Retinal pigment epithelial cell (primary cell): ENCODE measurements around the gene APC.

Experiments
- DNase-seq: peaks from one replicate; pipeline ENCODE4 v3.0.0-alpha.2; 2010; ENCODE audit warnings: low read depth
- H3K4me3 ChIP-seq: 2 replicates; pipeline ENCODE4 v1.5.1; 2011; ENCODE audit warnings: mild to moderate bottlenecking, low read length, control low read depth, moderate library complexity
- TF ChIP-seq, protein P1 (sequence below): conservative IDR thresholded peaks from 2 replicates; pipeline ENCODE4 v1.5.1; 2011; ENCODE audit warnings: low read depth, low read length, control low read depth, inconsistent platforms

The APC gene

DNA sequence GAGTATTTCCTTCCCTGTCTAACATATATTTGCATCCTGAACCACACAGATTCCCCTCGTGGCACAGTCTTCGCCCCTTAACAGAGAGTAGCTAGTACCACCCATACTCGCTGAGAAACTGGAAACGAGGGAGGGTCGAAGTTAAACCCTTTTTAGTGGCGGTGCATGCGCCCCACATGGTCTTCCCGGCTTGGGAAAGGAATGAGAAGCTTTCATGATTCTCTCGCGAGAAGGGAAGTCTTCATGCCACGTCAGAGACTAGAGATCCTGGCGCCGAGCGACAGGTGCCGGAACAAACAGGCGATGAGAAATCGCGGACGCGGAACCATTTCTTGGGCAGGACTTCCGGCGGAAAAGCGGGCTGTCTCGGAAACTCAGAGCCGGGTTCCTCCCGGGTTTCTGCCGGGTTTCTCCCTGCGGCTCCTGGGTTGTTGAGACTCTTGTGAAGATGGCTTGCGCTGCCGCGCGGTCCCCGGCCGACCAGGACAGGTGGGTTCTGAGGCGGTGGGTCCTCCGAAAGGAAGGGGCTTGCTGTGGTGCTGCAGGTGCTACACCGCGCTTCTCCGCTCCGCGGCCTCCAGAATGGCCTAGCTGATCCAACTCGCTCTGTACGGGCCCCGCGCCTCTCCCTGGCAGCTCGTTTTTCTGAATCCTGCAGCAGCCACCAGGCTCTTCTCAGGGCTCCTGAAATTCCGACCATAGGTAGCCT is 123.4 kb downstream of the APC start, which contains the start of gene SRP19:
Gene SRP19, plus strand, starts transcription at position 359 of the 709 bp plus-strand sequence. Its CDS starts 90 bp downstream, at position 449.
- H3K4me3 ChIP-seq: peak within 1 kb of the TSS; percentile 99
- TF ChIP-seq, protein P1, sequence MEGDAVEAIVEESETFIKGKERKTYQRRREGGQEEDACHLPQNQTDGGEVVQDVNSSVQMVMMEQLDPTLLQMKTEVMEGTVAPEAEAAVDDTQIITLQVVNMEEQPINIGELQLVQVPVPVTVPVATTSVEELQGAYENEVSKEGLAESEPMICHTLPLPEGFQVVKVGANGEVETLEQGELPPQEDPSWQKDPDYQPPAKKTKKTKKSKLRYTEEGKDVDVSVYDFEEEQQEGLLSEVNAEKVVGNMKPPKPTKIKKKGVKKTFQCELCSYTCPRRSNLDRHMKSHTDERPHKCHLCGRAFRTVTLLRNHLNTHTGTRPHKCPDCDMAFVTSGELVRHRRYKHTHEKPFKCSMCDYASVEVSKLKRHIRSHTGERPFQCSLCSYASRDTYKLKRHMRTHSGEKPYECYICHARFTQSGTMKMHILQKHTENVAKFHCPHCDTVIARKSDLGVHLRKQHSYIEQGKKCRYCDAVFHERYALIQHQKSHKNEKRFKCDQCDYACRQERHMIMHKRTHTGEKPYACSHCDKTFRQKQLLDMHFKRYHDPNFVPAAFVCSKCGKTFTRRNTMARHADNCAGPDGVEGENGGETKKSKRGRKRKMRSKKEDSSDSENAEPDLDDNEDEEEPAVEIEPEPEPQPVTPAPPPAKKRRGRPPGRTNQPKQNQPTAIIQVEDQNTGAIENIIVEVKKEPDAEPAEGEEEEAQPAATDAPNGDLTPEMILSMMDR: peak; percentile 6
- DNase-seq: peak; percentile 92

- DNase-seq: no peak
- peak overlapping the region; percentile 99 for H3K4me3 ChIP-seq
- TF ChIP-seq, protein P1: no peak
Measured at GRCh38 chr5:112861638-112861985, 123.9 kb downstream of the APC start.

DNA sequence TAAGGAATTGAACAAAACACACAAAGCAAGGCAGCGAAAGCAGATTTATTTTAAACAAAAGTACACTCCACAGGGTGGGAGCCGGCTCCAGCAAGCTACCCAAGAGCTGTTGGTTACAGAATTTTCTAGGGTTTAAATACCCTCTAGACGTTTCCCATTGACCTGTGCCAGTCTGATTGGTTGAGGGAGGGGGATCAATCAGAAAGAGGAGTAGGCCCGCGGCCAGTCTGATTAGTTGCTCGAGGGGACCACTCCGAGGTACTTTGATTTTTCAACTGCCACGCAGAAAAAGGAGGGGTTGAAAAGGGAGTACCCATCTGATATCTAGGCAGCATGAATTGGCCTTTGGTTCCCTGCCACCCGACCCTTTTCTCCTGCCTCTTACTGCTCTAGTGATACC is 124.4 kb downstream of the APC start:
- TF ChIP-seq, protein P1: no peak
- H3K4me3 ChIP-seq: peak overlapping the region; percentile 99
- no peak for DNase-seq

GRCh38 chr5:112863549-112863948 is 125.9 kb downstream of the APC start:
- DNase-seq: no peak
- TF ChIP-seq, protein P1: no peak

DNA sequence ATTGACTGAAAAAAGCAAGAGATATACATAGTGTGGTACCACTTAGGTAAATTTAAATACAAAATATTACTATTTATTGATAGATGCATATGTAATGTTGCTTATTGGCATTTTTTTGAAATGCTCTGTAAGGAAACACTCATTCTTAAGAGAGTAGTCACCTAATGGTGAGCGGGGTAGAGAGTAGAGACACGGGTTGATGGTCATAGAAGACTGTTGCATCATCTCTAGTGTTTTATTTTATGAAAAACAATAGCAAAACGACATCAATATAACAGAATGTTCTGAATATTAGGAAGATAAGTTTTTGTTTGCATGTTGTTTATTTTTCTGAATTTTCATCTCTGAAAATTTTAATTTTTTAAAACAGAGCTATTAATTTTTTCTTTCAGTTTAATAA is 127.4 kb downstream of the APC start:
- DNase-seq: no peak
- TF ChIP-seq, protein P1: no peak
- no peak overlapping the region for H3K4me3 ChIP-seq

More at GRCh38 chr5:112863549-112863948, 125.9 kb downstream of the APC start:
- no peak overlapping the region for H3K4me3 ChIP-seq

DNA sequence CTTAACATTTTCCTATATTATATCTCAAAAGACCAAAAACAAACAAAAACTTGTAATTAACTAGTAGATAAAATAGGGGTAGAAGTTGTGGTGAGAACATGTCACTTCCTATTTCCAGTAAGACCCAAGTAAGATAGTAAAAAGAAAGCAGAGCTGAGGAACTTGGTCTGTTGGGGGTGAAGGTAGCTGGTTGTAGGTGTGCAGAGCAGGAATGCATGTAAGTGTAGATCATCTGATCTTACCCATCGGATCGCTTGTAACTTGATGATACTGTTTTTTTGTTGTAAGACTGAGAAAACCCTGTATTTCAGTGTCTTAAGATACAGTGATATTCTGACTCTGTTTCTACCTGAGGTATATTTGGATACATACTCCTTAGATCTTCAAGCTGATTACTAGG is 129.1 kb downstream of the APC start:
- no peak overlapping the region for H3K4me3 ChIP-seq
- no peak for DNase-seq
- TF ChIP-seq, protein P1: no peak

- TF ChIP-seq, protein P1: no peak
- H3K4me3 ChIP-seq: no peak overlapping the region
- DNase-seq: no peak
Measured at GRCh38 chr5:112867411-112867810, 129.7 kb downstream of the APC start.
